IPS DF 4.7 (cell line): ENCODE results near the gene ZNF106.
A peak's percentile ranks its signal among the peaks of the same experiment; 100 is the strongest.

Experiments
- DNase-seq: peaks from one replicate; pipeline ENCODE4 v3.0.0-alpha.2; 2013; ENCODE audit warnings: low spot score; ENCODE audit errors: extremely low read depth

Gene ZNF106

DNA sequence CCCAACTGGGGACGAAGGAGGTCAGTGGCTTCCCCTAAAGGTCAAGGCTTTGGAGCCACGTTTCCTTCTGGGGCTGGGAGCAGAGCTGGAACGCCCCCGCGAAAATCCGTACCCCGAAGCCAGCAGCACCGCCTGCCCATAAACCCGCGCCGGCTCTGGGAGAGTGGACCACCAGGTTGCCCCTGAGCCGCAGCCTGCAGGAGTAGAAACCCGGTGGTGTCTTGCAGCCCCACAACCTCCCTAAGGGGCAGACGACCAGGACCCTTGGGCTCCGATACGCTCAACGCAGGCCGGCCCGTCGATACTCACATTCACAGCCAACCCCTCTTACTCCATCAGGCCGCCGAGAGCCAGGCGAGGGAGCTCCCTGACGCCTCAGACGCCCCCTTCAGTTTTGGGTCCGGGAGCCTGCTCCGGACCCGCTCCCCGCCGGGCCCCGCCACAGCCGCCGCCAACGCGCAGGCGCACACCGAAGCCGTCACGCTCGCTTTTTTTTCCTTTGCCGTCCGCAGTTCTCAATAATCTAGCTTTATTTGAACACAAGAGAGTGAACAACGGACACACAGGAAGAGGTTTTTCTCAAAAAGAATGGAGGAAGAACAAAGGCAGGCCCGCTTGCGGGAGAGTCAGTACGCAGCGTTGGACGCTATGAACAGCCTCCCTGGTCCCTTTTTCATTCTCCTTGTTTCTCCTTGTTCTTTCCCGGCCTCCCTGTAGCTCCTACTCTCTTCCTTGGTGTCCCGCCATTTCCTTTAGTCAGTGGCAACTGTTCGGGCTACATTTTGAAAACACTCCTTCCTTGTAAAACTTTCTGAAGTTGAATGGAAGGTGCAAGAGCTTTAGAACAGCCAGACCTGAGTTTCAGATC, at the start of gene ZNF106:
Gene ZNF106, minus strand, starts transcription at position 471 of the 868 bp plus-strand sequence. CDS start 18,852 bp downstream, outside the sequence.
- DNase-seq = peak; percentile 66

DNA sequence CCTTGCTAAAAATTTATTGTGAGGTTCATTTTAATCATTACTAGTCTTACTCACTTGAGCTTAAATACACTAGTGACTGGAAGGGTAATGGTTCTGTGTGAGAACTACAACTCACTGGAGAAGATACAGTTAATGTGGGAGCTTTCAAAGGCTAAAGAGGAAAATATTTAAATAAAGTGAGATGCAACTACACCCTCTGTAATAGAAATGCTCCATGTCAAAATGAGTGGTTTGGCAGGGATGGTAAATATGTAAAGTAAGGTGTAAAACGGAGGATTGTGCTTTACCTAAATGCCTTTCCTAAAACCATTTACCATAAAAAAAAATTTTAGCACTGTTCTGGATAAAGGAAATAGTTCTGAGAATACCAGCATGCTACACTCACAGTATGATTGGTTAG, 42.3 kb upstream of the ZNF106 start:
- no peak for DNase-seq

DNA sequence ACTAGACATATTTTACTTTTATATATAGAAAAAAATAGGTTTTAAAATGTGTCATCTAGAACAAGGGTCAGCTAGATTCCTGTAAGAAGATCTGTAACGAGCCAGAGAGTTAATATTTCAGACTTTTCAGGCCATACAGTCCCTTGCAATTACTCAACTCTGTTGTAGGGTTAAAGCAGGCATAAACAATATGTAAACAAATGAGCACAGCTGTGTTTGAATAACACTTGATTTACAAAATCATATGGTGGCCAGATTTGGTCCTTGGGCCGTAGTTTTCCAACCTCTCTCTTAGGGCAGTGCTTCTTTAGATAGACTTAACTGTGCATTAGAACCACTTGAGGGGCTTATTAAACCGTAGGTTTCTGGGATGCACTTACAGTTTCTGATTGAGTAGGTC, 38.0 kb upstream of the ZNF106 start:
- no peak for DNase-seq

DNA sequence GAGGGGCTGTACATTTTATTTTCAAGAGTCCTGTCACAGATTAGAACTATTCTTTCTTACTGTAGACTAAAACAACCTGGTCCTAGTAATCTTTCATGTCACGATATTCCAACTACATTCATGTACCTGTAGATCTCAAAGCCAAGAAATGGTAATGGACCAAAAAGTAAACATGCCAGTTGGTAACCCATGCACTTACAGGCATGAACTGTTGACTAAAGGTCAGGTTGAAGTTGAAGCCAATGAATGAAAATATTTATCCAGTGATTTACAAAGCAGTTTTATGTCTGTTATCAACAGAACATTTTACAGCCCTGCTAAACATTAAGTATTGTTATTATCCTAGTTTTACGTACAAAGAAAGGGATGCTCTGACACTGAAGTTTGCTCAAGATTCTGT, 32.4 kb upstream of the ZNF106 start:
- no peak for DNase-seq

DNA sequence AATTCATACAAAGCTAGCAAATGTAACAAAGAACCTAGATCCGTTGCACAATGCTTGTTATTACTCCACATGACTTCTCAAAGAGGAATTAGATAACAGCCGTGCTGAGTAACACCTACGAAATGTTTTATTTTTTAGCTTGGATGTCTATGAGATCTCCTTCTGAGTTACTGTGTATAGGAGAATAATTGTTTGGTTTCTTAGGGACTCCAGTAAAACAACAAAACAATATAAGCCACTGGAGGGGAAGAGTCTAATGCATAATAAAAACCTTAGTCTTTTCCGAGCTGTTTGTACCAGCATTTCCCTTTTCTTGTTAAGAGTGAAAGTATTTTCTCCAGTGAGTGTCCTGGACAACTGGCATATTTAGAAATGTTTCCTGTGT, 20.1 kb upstream of the ZNF106 start:
- no peak for DNase-seq

DNA sequence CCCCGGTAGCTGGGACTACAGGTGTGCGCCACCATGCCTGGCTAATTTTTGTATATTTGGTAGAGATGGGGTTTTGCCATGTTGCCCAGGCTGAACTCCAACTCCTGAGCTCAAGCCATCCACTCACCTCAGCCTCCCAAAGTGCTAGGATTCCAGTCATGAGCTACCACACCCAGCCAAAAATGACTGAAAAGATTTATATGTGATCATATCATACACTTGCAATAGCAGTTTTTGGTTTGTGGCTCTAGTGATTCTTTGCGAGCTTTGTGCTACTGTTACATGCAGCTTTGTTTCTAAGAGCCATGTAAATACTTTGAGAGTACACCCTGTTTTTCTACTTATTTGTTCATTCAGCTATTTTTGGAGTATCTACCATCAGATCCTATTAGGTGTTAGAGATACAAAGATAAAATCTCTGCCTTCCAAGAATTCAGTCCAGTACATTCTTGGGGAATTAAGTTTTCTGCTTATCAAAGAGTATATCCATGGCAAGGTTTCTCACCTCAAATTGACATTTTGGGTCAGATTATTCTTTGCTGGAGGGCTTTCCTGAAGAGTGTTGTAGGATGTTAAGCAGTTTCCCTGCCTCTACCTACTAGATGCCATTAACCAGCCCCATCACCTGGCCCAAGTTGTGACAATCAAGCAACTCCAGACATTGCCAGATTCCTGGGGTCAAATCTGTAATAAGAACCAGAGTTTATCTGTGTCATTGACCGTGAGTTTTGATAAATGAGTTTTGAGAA, 19.5 kb upstream of the ZNF106 start:
- no peak for DNase-seq

DNA sequence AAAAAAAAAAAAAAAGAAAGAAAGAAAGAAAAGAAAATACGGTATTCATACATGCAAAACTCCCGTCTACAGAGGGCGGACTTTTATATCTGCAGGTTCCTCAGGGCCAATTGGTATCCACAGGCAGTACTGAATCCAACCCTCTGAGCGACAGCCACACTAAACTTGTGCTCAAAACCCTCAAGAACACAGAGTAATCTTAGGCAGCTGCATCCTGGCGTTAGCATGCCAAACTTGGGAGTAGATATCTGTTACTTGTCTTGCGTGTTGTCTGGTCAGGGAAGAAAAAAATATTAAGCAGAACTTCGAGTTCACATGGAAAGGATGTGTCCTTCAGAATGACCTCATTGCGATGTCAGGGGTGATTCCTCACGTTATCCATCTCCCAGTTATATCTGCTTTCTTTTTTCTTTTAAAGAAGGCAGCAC, 17.3 kb upstream of the ZNF106 start:
- DNase-seq = no peak

DNA sequence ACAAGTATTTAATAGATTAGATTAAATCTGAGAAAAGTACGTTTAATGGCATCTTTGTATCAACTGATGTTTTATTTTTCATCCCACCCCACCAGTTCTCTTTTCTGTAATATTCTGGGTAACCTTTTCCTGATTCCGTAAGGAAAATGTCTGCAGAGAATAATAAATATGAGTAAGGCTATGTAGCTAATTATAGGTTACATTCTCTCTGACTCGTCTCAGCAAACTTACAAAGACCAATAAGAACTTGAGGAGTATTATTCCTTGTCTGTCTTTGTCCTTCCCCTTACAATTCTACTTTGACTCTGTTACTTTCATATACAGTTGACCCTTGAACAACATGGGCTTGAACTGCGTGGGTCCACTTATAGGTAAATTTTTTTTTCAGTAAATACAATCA, 16.6 kb upstream of the ZNF106 start:
- DNase-seq = no peak

DNA sequence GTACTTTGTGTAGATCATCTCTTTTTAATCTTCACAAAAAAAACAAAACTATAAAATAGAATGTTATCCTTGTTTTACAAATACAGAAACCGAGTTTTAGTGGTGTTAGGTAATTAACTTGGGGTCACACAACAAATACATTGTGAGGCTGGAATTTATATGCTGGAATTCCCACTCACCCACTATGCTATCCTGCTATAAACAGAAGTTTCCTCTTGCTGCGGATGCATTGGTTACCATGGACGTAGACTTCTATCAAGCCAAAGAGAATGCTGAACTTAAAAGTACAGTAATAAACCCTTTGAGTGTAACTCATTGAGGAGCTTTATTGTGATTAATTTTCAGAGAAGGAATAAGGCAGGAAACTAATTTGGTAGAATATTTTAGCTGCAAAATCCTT, 13.7 kb upstream of the ZNF106 start:
- DNase-seq = no peak

DNA sequence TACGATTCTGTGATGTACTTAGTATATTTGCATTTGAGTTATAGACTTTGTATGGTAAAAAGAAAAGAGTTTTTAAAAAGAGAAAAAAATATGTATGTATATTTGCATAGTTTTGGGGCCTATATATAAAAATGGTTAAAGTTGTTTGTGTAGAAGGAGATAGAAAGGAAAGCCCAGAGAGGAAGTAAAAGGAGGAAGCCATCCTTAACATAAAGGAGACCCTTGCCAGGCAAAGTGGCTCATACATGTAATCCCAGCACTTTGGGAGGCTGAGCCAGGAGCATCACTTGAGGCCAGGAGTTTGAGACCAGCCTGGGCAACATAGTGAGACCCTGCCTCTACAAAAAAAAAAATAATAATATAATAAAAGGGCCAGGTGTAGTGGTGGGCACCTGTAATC, 12.9 kb upstream of the ZNF106 start:
- no peak for DNase-seq

DNA sequence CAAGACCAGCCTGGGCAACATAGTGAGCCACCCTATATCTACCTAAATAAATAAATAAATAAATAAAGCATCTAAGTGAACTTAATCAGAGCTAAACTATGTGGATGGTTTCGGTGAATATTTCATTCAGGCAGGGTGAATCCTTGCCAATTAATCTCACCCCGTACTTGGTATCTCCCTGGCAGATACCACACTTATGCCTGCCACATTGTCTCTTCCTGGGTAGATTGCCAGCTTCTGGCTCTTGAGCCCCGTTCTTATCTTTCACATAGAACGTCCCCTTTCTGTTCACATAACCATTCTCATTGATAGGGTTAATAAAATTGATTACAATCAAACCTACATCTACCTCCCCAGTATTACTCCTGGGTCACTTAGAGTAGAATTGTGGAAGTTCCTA, 11.5 kb upstream of the ZNF106 start:
- no peak for DNase-seq

DNA sequence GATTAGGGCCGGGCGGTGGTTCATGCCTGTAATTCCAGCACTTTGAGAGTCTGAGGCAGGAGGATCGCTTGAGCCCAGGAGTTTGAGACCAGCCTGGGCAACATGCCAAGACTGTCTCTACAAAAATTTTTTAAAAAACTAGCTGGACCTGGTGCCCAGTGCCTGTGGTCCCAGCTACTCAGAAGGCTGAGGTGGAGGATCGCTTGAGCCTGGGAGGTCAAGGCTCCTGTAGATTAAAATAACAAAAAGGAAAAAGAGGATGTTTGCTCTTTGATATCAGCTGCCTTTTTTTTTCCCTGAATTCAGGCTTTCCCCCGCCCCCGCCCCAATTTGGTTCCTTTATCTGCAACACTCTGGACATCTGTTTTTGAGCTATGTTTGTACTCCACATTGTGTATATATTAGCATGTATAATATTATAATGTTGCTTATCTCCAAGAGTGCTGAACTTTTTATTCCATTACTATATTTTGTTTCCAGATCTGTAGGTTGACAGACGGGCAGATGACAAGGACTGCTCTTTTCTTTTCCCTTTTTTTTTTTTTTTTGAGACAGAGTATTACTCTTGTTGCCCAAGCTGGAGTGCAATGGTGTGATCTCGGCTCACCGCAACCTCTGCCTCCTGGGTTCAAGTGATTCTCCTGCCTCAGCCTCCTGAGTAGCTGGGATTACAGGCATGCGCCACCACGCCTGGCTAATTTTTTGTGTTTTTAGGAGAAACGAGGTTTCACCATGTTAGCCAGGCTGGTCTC, 9.1 kb upstream of the ZNF106 start:
- no peak for DNase-seq

DNA sequence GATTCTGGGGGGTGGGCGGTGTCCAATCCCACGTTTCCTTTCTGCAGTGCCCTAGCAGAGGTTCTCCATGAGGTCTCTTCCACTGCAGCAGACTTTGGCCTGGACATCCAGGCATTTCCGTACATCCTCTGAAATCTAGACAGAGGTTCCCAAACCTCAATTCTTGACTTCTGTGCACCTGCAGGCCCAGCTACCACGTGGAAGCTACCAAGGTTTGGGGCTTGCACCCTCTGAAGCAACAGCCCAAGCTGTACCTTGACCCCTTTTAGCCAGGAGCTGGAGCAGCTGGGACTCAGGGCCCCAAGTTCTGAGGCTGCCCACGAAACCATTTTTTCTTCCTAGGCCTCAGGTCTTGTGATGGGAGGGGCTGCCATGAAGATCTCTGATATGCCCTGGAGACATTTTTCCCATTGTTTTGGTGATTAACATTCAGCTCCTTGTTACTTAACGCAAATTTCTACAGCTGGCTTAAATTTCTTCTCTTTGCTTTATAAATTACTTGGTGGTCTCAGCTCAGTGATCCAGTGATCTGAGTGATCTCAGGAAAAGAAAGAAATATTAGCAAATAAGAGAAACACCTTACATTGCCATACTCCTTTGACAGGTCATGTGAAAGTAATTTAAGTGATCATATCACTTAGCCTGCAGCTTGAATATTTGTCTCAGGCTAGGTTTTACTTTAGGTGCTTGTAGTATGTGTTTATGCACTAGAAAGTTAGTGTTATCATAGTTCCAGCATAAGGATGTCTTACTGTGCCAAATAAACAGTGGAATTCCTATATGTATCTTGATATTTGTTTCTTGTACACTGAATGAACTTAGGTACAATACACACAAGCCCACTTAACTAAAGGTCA, 7.5 kb upstream of the ZNF106 start:
- no peak for DNase-seq

DNA sequence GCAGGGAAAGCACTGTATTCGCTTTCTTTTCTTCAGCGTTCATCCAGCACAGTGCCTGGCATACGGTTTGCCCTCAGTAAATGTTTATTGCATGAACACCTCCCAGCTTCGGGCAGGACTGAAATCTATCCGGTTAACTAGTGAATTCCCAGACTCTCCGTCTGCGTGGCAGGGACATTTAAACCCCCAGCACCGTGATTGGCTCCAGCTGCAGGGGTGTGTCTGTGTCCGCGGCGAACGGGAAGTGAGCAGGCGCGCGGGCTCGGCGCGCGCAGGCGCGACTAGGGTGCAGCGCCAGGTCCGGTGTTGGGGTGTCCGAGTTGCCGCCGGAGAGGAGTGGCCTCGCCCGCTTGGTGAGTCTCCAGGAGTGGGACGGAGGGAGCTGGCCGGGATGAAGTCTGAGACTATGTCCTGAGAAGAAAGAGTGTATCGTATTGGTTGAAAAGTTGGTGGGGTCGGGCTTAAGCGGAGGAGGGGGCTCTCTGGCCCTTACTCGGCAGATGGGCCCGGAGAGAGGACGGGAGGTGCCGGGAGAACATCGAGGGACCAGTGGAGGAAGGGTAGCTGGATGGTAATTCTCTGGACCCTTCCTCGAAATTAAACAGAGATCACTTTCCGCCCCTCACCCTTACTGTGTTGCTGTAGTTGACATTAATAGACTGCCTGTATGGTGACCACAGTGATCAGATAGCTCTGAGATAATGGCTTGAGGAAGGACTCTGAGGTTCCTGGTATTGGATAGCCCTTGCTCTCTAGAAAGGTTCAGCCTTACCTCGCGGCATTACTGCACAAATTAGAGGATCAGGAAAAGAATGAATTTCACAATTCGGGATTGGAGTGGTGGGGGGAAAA, 4.6 kb upstream of the ZNF106 start, which contains the start of gene SNAP23:
Gene SNAP23, plus strand, starts transcription at position 274 of the 852 bp plus-strand sequence. CDS start 16,213 bp downstream, outside the sequence.
- peak; percentile 78 for DNase-seq

DNA sequence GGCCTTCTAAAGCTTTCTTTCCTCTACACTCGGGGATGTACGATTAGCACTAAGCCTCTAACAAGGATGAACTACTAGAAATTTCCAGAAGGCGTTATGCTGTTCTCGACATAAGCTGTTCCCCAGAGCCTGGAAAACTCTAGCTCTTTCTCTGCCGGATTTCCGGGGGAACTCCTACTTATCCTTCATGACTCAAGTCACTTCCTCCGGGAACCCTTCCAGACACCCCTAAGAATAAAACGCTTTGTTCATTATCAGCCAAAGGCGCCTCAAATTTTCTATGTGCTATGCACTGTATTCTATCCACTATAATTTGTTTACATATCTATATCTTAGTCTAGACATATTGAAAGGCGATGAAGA, 4.0 kb upstream of the ZNF106 start:
- DNase-seq = no peak

DNA sequence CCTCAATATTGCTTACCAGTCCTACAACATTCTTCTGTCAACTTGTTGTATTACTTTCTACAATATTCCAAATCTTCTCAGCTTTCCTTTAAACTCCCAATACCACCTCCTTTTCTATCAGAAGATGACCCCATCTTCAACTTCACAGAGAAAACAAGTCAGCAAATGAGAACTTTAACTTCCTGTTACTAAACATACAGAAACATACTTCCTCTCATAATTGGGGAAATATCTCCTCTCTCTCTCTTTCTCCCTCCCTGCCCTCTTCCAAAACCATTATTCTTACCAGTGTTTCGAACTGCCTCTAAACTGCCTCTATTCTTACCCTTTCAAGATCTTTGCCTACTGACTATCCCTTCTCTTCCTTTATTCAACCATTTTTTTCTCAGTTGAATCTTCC, 2.7 kb upstream of the ZNF106 start:
- DNase-seq = no peak

DNA sequence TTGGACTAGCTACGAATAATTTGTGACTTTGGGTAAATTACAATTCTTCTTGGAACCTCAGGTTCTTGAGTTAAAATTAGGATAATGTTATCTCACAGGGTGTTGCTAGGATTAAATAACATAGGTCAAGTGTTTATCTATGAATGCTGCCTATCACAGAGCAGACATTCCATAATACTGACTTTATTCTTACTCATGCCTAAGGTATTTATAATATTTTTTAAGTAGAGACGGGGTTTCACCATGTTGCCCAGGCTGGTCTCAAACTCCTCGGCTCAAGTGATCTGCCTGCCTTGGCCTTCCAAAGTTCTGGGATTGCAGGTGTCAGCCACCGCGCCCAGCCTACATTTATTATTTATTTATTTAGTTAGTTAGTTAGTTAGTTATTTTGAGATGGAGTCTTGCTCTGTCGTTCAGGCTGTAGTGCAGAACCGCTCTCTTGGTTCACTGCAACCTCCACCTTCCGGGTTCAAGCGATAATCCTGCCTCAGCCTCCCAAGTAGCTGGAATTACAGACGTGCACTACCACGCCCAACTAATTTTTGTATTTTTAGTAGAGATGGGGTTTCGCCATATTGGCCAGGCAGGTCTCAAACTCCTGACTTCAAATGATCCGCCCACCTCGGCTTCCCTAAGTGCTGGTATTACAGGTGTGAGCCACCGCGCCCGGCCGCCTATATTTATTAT, 741 bp upstream of the ZNF106 start:
- DNase-seq = no peak

DNA sequence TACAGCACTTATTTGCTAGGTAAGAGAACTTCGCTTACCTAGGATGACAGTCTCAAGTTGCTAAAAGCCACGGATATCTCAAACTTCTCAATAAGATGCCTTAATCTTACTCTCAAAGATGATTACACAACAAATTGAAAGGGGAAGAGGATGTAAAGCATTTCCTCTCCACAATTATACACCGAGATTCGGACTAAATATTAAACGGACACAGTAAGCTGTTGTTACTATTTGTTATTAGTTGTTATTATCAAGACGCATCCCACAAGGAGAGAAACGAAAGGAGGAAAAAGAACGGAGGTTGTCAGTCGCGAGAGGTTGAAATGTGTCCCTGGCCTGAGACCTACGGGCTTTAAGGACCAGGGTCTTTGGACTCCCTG, 660 bp downstream of the ZNF106 start:
- no peak for DNase-seq

DNA sequence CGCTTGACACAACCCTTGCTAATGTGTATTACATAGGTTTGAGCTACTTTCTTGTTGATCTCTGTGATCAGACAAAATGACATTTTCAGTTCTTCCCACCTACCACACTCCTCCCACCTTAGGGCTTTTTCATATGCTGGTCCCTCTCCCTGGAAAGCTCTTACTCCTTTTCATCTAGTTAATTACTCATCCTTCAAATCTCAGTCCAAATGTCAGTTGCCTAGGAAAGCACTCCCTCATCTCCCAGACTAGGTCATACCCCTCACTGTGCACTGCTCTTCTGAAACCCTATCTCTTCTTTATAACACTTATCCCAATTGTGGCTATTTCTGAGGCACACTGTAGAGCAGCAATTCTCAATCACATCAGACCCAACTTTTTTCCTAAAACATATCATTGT, 7.3 kb downstream of the ZNF106 start:
- DNase-seq = no peak

DNA sequence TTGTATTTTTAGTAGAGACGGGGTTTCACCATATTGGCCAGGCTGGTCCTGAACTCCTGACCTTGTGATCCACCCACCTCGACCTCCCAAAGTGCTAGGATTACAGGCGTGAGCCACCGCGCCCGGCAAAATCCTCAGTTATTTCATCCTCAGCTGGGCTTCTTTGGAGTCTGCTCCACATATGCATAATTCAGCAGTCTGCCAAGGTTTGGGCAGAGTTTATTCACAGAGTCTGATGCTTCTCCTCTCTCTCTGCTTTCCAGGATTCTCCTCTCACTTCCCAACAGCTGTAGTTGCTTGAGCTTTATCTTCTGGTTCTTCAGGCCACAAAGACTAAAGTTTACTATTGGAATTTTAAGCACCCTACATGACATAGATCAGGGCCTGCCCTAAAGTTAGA, 8.2 kb downstream of the ZNF106 start:
- DNase-seq = no peak
